Upper lobe of left lung (tissue), 4 donors: ENCODE results near the gene PHC1.
"Not testable (repeated sequence)": the region's sequence is repeated elsewhere in the genome, so short reads cannot be mapped to it uniquely, and the experiment has no call there.

Experiments used
- EP300 ChIP-seq, 4 donors: sonication (generic); formaldehyde crosslinking; IDR thresholded peaks; one replicate each; pipeline ENCODE4 v1.5.1; 2017; ENCODE audit warnings: antibody characterized with exemption in 4 of 4, control low read depth in 2 of 4
- TF ChIP-seq, protein P1 (sequence below), 6 experiments: fragments of 450-650 bp in 4 of 6; fragments of 200-600 bp in 2 of 6; sonication (generic) in 2 of 6; IDR thresholded peaks; one replicate each; pipeline ENCODE4 v1.5.1; 2016 to 2019; ENCODE audit warnings: antibody characterized with exemption in 6 of 6

- TF ChIP-seq, protein P1, sequence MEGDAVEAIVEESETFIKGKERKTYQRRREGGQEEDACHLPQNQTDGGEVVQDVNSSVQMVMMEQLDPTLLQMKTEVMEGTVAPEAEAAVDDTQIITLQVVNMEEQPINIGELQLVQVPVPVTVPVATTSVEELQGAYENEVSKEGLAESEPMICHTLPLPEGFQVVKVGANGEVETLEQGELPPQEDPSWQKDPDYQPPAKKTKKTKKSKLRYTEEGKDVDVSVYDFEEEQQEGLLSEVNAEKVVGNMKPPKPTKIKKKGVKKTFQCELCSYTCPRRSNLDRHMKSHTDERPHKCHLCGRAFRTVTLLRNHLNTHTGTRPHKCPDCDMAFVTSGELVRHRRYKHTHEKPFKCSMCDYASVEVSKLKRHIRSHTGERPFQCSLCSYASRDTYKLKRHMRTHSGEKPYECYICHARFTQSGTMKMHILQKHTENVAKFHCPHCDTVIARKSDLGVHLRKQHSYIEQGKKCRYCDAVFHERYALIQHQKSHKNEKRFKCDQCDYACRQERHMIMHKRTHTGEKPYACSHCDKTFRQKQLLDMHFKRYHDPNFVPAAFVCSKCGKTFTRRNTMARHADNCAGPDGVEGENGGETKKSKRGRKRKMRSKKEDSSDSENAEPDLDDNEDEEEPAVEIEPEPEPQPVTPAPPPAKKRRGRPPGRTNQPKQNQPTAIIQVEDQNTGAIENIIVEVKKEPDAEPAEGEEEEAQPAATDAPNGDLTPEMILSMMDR (IDR thresholded peaks at IDR 0.05), result not testable (repeated sequence)
- TF ChIP-seq EP300 (IDR thresholded peaks at IDR 0.05), result not testable (repeated sequence)
These were observed 16.5 kb downstream of the PHC1 start for GRCh38 chr12:8930655-8931323.
